GM18951 (cell line): ENCODE measurements around the gene PCSK6.

ENCODE experiments used
- POLR2A ChIP-seq: IDR thresholded peaks from 4 replicates; pipeline ENCODE4 v1.6.1; 2011; ENCODE audit warnings: mild to moderate bottlenecking; ENCODE audit not compliant: insufficient read length, insufficient read depth; ENCODE audit errors: extremely low read depth
- in situ Hi-C: fragments of 300-500 bp; cut with MboI; formaldehyde crosslinking; loops from one replicate; pipeline ENCODE4 v1.12.0; 2022; ENCODE audit warnings: low sequenced_read_pairs, mixed read lengths, inconsistent platforms; ENCODE audit not compliant: unreplicated experiment

The PCSK6 gene

DNA sequence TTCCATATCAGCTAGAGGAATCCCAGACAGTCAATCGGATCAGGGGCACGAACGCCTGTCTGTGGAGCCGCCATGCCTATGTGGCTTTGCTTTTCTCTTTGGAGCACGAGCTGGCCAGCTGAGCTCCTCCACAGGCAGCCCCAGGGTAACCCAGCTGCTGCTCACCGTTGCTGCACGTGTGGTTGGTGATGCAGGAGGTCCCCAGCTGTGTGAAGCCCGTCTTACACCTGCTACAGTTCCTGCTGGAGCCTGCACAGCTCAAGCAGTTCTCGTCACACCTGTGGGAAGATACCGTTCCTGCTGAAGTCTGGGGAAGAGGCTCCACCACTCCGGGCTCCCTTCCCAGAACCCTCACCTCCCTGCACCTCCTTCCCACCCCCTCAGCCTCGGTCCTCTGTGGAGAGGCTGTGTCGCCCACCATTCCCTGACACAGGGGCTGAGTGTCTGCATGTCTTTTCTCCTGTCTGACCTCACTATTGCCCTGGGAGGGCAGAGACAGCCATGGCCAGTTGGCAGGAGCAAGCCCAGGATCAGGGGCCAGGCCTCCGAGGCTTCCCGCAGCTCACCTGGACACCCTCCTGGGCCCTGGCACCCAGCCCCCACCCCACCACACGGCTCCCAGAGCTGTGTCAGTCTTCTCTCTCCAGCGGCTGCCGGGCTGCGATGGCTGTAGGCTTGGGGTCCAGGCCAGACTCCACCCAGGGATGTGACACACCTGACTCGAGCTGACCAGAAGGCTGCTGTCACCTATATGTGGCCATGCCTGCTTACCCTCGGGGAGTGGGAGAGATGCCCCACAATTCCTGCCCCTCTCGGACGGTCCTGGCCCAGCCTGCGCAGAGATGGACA lies 182.2 kb downstream of the PCSK6 start:
- in situ Hi-C loops, result no loop called here
- no peak for TF ChIP-seq POLR2A

DNA sequence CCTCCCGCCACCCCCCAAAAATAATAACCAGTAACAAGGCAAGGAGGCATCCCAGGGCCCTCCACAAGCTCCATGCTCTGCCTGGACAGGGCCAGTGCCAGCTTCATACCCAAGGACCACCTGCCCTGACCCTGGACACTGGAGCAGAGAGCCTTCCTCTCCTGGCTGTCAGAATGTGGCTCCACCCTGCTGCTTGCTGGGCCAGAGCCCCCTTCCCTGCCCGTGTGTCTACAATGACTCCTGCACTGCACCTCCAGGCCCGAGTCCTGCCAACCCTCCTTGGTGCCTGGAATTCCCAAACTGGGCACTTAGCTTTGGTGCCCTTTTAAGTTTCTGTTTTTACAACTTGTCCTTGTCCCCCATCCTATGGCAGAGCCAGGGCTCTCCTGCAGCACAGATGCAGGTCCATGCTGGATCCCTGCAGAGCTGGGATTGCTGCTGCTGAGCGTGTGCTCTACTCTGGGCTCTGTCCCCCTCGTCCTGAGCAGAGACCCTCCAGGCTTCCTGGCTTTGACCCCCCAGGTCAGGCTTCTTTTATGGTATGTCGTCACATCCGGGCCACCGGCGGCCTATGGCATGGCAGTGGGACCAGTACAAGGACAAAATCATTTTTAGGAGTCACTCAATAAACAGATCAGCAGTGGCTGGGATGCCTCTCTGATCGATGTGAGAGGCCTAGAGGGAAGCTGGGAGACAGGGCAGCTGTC lies 183.0 kb downstream of the PCSK6 start:
- no peak for TF ChIP-seq POLR2A
- in situ Hi-C loops, result no loop called here

DNA sequence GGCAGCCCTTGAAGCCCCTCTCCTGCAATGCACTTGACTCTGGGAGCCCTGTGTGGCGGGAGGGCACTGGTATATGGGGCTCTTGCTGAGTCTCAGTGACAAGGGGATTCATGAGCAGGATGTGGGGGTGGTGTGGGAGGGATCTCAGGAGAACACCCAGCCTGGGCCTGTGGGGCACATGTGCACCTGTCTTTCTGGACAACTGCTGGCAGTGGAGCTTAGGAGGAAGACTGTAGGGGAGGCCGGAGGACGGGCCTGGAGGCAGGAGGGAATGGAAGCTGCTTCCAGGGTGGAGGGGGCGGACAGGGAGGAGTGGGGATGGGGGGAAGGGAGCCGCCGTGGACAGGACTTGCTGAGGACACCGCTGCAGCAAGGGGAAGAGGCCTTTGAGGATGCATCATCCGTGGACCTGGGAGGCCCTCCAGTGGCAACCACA lies 183.7 kb downstream of the PCSK6 start:
- TF ChIP-seq POLR2A, result no peak
- in situ Hi-C loops, result no loop called here

DNA sequence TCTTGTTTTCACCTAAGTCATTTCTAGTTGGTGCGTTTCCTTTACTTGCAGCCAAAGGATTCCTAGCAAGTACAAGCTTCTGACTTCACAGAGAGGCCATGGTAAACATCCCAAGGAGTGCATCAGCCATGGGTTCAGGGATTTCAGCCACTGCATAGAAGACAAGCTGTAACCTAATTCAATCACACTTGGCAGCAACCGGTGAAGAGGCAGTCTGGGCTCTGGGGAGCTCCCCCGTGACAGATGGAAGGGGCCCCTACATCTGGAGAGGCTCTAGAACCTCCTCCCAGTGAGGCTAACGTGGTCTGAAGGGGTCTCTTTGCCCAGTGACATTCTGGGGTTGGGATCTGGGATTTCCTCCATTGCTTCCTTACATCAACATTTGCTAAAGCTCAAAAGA lies 186.1 kb downstream of the PCSK6 start:
- TF ChIP-seq POLR2A, result no peak
- in situ Hi-C loops, result no loop called here

DNA sequence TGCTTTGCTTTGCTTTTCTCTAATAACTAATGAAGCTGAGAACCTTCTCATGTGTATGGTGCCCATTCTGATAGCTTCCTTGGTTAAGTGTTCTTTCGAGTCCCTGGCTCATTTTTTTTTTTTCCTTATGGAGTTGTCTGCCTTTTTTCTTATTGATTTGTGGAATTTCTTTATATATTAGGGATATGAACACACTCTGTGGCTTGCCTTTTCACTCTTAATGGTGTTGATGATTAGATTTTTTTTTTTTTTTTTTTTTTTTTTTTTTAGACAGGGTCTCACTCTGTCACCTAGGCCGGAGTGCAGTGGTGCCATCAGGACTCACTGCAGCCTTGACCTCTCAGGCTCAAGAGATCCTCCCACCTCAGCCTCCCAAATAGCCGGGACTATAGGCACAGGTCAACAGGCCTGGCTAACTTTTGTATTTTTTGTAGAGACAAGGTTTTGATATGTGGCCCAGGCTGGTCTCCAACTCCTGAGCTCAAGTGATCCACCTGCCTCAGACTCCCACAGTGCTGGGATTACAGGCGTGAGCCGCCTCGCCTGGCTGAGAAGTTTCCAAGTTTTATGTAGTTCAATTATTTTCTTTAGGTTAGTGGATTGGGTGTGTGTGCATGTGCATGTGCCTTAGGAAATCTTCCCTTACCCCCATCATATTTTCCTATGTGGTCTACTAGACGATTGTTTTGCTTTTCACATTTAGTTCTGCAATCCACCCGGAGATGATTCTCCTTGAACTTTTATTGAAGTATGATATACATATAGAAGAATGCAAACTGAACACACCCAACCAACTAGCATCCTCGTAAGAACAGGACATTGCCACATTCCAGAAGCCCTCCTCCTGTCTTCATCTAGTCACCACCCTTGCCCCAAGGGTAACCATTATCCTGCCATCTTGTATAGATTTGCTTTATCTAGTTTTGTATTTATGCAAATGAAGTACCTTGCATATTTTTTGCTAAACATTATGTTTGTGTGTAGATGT lies 192.8 kb downstream of the PCSK6 start:
- TF ChIP-seq POLR2A, result no peak
- in situ Hi-C loops, result no loop called here

DNA sequence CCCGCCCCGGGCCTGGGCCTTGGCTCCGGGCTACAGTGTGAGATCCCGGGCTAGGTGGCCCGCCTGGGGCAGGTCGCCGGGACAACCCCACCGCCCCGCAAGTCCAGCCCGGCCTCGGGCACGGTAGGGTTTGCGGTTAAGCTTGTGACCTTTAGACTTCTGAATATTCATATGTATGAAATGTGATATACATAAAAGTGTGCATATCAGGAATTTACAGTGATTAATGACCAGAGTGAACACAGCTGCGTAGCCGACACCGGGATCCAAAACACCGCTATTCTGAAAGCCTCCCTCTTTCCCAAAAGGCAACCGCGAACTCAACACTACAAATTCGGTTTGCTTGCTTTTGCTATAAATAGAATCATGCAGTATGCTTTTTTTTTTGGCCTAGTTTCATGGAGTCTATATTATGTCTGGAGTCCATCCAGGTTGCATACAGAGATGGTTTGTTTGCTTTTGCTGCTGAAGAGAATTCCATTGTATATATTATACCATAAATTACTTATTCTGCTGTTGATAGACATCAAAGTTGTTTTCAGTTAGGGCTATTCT lies 193.8 kb downstream of the PCSK6 start:
- TF ChIP-seq POLR2A, result no peak
- in situ Hi-C loops, result no loop called here

DNA sequence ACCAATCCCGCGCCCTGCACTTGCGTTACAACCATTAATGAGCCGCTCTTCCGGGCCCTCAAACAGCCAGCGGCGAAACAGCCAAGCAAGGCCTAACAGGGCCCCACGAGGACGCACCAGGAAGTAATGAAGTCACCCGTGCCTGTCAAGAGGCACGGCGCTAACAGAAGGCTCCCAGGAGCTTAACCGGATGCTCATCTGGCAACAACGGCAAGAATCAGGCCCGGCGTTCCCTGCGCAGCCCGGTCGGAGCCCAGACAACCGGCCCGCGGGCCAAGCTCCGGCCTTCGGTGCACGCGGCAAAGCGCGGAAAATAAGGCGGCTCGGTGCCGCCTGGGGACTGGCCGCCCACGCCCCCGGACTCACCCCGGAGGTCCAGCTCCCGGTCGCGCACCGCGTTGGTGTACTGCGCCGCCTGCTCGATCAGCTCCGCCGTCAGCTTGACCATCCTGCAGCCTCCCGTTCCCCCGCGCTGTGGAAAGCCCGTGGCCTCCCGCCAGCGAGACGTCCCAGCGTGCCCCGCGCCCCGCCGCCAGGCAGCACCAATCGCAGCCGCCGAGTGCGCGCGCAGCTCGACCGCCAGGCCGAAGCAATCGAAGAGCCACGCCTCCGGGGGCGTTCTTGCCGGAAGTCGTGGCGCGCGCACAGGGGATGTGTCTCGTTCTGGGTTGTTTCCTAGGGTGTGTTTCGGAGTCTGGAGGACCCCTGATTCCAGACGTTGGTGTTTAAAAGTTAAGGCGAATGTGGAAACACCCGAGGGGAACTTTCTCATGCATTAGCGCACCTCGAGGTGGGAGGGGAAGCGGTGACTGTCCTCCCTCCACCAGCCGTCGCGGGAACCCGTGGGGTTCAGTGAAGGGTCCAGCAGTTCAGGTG lies 194.5 kb downstream of the PCSK6 start, which contains the start of gene SNRPA1:
SNRPA1 (minus strand) TSS at position 518 of the 876 bp plus-strand sequence; CDS start at position 448, 70 bp downstream.
- in situ Hi-C loops, result no loop called here
- TF ChIP-seq POLR2A, result peak; percentile 84

DNA sequence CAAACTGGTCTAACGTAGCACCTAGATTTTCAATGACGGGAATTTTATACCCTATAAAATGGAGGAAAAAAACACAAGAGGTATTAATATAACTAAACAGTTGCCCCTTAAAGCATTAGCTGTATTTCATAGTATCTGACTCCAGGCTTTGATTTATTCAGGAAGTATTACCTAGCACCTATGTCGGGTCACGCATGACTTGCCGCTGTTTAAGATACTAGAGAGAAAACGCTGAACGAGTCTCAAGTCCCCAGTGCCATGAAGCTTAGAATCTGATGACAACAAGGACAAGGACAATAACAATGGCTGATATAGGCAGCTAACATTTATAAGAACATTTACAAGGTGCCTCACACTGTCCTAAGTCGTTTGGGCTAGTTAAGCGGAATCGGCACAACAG lies 196.4 kb downstream of the PCSK6 start:
- TF ChIP-seq POLR2A, result no peak
- in situ Hi-C loops, result no loop called here

DNA sequence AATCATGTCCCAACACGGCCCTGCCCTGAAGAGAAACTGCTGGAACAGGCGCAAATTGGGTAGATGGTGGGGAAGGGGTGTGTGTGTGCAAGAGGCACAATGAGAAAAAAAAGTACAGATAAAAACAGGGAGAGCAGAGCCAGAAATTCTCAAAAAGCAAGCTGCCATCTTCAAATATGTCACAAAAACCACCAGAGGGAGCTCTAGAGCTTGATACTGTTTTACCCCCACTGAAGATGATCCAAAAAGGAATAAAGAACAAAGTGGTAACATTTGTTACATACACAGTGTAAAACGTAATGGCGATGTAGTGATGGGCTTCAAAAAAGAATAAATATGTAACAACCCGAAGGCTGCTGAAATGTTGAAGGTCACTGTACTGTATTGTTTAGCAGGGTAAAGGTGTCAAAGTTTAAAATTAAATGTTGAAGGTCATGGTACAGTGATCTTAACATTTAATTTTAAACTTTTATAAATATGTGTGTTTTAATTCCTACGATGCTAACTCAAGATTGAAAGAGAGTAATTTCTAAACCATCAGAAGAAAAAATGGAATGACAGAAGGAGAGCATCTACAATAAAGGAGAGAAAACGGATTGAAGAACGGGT lies 200.5 kb downstream of the PCSK6 start:
- in situ Hi-C loops, result loop anchor here (5.0 kb wide), 1 partner anchor 353 kb away; no protein-coding TSS in a partner anchor
- TF ChIP-seq POLR2A, result no peak

DNA sequence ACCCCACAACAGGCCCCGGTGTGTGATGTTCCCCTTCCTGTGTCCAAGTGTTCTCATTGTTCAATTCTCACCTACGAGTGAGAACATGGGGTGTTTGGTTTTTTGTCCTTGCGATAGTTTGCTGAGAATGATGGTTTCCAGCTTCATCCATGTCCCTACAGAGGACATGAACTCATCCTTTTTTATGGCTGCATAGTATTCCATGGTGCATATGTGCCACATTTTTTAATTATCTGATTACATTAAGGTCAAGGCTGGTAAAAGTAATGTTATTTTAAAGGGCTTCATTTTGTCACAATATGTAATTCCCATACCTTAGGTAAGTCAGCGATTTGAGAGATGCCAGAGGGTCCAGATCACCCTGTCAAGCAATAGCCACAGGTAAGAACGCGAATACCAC lies 202.2 kb downstream of the PCSK6 start:
- in situ Hi-C loops, result loop anchor here (5.0 kb wide), 1 partner anchor 355 kb away; no protein-coding TSS in a partner anchor

DNA sequence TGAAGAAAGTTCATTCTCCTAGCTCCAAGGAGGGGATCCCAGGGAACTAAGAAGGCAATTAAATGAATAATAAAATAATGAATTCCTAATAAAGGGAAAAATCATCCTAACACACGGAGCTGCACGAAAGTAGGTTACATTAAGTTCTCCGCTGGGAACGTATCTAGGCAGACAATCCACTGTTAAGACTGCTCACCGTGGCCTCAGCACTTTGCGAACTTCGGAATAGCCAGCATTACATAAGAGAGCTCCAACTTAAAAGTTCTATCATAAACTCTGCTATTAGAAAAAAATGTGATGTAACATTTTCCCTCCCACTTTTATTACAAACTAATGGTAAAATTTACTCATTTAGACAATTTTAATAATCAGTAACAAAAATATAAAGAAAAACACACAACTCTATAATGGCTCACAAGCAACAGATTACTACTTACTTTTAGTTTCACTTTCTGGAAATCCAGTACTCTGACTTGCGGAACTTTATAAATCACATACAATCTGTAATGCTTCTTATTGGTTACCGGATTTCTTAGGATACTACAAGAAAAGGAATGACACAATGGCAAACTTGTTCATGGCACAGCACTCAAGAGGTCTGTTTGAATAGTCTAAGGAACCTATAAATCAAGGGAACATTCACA lies 202.9 kb downstream of the PCSK6 start:
- in situ Hi-C loops, result loop anchor here (5.0 kb wide), 1 partner anchor 356 kb away; no protein-coding TSS in a partner anchor
- TF ChIP-seq POLR2A, result no peak

DNA sequence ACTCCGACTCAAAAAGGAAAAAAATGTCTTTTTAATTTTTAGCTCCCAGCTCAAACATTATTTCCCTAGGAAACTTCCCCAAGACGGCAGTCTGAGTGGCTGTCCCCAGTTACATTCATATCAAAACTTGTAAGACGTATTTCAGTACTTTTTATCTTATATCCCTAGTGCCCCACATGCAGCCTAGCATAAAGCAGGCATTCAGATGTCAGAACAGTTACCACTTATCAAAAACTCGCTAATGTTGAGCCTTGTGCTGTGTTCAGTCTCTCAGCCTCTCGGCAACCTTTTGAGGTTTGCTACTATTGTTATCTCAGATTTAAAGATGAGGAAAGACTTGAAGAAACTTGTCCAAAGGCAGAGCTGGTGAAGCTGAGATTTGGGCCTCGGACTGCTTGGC lies 205.6 kb downstream of the PCSK6 start:
- no peak for TF ChIP-seq POLR2A
- in situ Hi-C loops, result no loop called here
